Brain microvascular endothelial cell (primary cell): ENCODE measurements around the gene ADARB2.

Experiments
- DNase-seq: peaks from one replicate; pipeline ENCODE4 v3.0.0-alpha.2; 2020
- H3K27ac ChIP-seq: fragments of 250-450 bp; sonication (Bioruptor Pico); 2 replicates; pipeline ENCODE4 v1.5.1; 2020; ENCODE audit warnings: mild to moderate bottlenecking, moderate library complexity
- H3K27me3 ChIP-seq: fragments of 250-450 bp; sonication (Bioruptor Pico); replicated peaks from 2 replicates; pipeline ENCODE4 v1.5.1; 2020; ENCODE audit warnings: mild to moderate bottlenecking
- H3K36me3 ChIP-seq: fragments of 250-450 bp; sonication (Bioruptor Pico); replicated peaks from 2 replicates; pipeline ENCODE4 v1.5.1; 2020; ENCODE audit warnings: mild to moderate bottlenecking
- H3K4me3 ChIP-seq: 2 replicates; pipeline ENCODE4 v1.5.1; 2011; ENCODE audit warnings: low read depth, mild to moderate bottlenecking, control low read depth, low read length, moderate library complexity
- CTCF ChIP-seq: IDR thresholded peaks from 2 replicates; pipeline ENCODE4 v1.5.1; 2011; ENCODE audit warnings: low read depth, mild to moderate bottlenecking, moderate library complexity, low read length, control low read depth, inconsistent platforms; ENCODE audit errors: missing control alignments
- in situ Hi-C: cut with HindIII; loops from 2 replicates; pipeline ENCODE4 v1.10.0; 2017; ENCODE audit warnings: low sequenced_read_pairs, low pct_ligation_motif_present

ADARB2 gene

GRCh38 chr10:1660815-1661214 lies 76.5 kb downstream of the ADARB2 start:
- Histone ChIP-seq H3K36me3 (no peaks in the 10 kb centered on the region), H3K27me3 (no peaks in the 10 kb centered on the region), H3K4me3 (no peak overlapping the region), H3K27ac (no peak overlapping the region)
- TF ChIP-seq CTCF = no peak
- DNase-seq = no peak
- in situ Hi-C loops = no loop called here

- DNase-seq = no peak
- TF ChIP-seq CTCF = no peak
- no peak overlapping the region for H3K27ac ChIP-seq
- in situ Hi-C loops = no loop called here
- H3K4me3 ChIP-seq = no peak overlapping the region
- H3K27me3 ChIP-seq = no peaks in the 10 kb centered on the region
- no peaks in the 10 kb centered on the region for H3K36me3 ChIP-seq
These were observed 76.9 kb downstream of the ADARB2 start for GRCh38 chr10:1660386-1660785.

GRCh38 chr10:1659221-1659791 lies 78.0 kb downstream of the ADARB2 start:
- no peak for TF ChIP-seq CTCF

DNA sequence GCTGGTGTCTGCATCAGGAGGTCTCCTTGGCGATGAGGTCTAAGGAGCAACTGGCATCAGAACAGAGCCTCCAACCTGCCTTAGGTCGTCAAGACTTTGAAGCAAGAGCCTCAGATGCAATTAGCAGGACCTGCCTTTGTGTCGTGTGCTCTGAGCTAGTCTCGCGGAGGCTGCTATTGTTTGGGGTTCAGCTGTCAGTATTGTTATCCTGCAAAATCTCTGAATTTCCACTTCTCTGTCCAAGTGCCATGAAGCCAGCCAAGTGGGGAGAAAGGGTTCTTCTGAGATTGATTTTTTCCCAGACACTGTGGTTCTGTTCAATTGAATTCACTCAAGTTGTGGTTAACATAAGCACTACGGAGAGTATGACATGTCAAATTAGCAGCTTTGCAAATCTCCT lies 78.7 kb downstream of the ADARB2 start:
- Histone ChIP-seq H3K27me3 (no peaks in the 10 kb centered on the region), H3K36me3 (no peaks in the 10 kb centered on the region), H3K27ac (no peak overlapping the region), H3K4me3 (no peak overlapping the region)
- no peak for TF ChIP-seq CTCF
- no peak for DNase-seq
- in situ Hi-C loops = no loop called here

More at GRCh38 chr10:1659221-1659791, 78.0 kb downstream of the ADARB2 start:
- Histone ChIP-seq H3K27me3 (no peaks in the 10 kb centered on the region), H3K36me3 (no peaks in the 10 kb centered on the region), H3K27ac (no peak overlapping the region), H3K4me3 (no peak overlapping the region)
- in situ Hi-C loops = no loop called here
- DNase-seq = no peak

GRCh38 chr10:1657479-1657878 lies 79.8 kb downstream of the ADARB2 start:
- no peak for DNase-seq
- no peak for TF ChIP-seq CTCF
- in situ Hi-C loops = no loop called here
- H3K27ac ChIP-seq = no peak overlapping the region
- H3K4me3 ChIP-seq = no peak overlapping the region
- no peaks in the 10 kb centered on the region for H3K36me3 ChIP-seq
- no peaks in the 10 kb centered on the region for H3K27me3 ChIP-seq

- no peak for TF ChIP-seq CTCF
- H3K27me3 ChIP-seq = no peaks in the 10 kb centered on the region
- in situ Hi-C loops = no loop called here
- no peak for DNase-seq
- no peak overlapping the region for H3K4me3 ChIP-seq
- H3K27ac ChIP-seq = no peak overlapping the region
- no peaks in the 10 kb centered on the region for H3K36me3 ChIP-seq
These were observed 82.0 kb downstream of the ADARB2 start for GRCh38 chr10:1655367-1655766.
